CD4-positive, alpha-beta T cell treated with Interleukin-21 for 1 hour (primary cell): ENCODE data around the gene MORN4.
"Not testable (repeated sequence)": the region's sequence is repeated elsewhere in the genome, so short reads cannot be mapped to it uniquely, and the experiment has no call there.

Experiments used
- DNase-seq: peaks from one replicate; pipeline ENCODE4 v3.0.0-alpha.2; 2020

The MORN4 gene

DNA sequence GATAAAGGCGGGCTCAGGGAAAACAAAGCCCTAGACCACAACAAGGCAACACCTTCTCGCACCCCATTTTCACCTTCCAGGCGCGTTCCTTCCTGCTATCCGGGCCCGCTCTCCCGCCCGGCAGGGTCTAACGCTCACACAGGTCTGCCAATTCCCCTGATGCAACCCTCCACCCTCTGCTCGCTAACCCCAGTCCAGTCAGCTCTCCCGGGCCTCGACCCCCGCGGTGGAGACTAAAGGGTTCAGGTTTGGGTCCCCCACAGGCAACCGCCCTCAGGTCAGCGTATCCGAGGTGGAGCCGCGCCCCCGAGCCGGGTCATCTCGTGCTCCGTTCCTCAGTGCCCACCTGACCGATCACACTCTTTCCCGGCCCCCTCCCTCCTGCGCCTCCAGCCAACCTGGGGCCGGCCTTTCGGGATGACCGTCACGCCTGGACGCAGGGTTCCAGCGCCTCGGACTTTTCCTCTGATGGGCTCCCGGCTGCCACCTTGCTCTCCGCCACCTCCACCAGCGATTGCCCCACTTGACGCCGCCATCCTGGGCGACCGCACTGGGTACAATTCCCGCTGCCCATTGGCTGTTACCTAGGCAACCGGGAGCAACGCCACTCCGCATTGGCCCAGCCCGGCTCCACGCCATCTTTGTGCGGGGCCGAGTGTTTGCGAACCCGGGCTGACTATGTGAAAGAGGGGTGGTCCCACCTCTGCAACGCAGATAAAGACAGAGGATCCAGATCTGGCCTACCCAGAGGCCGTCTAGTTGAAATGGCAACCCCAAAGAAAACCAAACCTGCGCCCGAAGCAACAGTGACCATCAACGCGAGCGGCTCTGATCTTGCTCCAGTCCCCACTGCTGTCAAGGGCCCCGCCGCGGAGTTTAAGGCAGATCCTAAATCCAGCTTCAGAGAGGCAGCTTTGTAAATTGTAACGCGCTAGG, at the start of gene MORN4:
TSS of gene MORN4 (minus strand) at position 552 of the 936 bp plus-strand sequence. CDS start 13,847 bp downstream, outside the sequence.
- peak; percentile 94 for DNase-seq

GRCh38 chr10:97682042-97682441, 48.7 kb upstream of the MORN4 start:
- no peak for DNase-seq

- no peak for DNase-seq
Measured at GRCh38 chr10:97679594-97679993, 46.3 kb upstream of the MORN4 start.

DNA sequence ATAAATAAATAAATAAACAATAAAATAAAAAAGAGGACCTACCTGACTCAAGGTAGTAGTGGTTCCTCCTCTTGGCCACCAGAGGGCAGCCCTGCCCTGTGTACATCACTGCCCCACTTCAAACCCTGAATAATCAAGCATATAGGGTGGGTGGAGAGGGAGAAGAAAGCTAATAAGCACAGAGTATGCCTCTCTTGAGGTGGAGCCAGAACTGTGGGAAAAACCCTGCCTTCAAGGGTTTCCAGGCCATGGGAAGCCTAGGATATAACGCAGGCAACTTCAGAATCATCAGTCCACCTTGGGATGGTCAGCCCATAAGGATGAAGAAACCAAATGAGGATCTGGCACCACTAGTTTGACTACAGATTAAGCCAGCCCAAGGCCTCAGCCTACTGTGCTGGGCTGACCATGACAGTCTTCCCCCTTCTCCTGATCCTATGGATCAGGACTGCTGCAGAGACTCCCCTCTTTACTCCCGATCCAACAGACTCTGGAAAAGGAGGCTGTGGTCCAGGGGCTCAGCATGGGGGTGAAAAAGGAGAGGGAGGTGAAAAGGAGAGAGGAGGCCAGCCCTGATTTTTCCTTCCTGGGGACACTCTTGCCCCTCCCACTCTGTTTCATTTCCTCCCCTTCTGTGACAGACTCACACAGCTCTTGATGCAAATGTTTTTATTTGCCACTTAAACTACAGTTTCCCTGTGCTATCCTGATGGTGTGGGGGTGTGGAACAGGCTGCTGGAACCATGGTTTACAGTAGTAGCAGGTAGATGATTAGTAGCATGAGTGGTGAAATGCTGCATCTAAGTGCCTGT, 43.7 kb upstream of the MORN4 start:
- DNase-seq: peak; percentile 61

DNA sequence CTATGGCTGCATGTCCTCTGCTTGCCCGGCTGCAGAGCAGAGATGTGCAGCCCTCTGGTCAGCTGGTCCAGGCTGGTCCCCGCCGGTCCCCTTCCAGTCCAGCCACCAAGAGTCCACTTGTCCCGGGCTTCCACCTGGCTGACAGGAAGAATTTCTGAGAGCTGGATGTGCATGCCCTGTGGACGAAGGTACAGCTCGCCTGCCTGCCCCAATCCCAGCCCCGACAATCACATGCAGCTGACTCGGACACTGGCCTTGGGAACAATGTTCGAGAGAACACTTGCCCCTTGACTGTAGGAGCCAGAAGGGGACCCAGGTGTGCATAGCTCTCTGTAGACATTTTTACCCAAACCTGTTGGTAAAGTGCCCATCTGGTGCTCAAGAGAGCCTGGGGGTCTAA, 41.9 kb upstream of the MORN4 start:
- no peak for DNase-seq

DNA sequence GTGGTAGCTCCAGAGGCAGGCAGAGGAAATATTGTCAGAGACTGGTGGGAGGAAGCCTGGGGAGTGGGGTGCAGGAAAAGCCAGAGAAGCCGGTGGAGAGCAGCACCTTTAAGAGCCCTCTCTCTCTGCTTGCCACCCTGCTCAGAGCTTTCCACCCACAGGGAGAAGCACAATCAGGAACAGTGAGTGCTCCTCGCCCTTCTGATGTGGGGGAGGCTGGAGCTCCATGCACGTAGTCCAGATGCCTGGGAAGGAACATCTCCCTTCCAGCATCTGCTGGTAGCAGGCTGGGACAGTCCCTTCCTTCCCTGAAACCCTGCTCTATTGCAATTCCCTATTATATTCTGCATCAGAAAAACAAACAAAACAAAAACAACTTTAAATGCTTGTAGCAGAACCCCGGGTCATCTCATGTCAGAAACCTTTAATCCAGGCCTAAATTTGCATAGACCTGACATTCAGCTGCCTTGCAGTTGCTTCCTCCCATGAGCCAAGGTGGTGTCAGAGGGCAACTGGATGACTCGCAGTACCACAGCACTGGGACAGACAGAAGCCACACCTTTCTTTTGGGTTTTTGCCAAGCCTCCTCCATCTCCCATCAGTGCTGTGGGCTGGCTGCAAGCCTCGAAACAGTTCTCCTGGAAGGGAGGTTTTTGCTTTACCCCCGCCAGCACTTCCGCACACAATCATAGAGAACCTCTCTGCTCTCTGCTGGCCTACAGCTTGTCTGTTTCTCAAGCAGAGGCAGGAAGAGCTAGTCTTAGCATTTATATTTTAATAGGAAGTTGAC, 40.6 kb upstream of the MORN4 start:
- DNase-seq: no peak

DNA sequence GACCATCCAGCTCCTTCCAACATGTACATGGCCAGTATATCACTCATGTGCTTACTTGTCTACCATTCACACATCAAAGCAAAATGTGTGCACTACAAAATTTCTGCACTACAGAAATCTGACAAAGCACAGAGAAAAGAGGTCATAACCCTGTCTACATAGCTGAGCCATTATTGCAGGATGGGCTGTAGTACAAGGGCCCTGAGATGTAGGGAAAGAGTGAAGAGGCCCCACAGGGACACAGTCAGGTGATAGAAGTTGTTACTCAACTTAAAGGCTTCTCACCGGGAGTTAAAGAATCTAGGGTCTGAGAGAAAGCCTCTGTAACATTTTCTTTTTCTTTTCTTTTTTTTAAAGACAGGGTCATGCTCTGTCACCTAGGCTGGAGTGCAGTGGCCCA, 36.3 kb upstream of the MORN4 start:
- DNase-seq: no peak

- DNase-seq: no peak
Measured at GRCh38 chr10:97667463-97667862, 34.2 kb upstream of the MORN4 start.

GRCh38 chr10:97666992-97667391, 33.7 kb upstream of the MORN4 start:
- no peak for DNase-seq

DNA sequence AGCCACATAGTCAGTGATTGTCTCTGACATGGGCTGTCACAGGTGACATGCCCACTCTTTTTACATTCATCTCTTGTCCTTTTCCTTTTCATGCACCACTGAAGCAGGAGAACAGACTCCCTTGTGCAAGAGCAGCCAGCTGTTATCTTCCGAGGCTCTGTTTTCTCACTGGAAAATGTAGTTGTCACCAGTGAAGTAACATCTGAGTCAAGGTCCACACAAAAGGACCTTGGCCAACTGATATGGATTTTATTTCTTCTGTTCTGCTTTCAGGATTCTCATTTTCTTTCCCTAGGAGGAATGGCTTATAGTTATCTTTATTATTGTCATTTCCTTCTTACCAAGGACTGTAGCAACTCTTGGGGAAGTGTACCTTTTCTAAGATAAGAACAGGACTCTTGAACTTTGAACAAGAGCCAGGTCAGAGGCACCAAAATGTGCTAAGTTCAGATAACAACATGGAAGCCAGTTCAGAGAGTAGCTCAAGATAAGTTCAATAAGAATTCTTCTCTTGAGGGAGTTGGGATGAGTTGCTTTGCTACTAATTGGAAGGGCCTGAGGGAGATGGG, 31.1 kb upstream of the MORN4 start:
- no peak for DNase-seq

DNA sequence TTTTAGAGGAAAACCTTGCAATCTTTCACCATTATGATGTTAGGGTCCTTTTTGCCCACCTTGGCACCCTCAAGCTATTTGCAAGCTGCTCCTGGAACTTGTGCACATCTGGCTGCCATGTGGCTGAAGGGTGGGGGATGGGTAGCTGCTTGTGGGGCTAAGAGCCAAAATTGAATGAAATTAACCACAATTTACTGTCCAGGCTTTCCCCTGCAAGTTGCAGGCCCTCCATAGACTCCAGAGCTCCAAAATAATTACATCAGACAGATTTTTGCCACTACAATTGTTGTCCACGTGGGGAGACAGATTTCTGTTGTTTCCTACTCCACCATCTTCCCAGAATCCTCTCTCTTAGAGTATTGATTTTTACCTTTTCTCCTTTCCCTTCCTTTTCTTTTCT, 26.3 kb upstream of the MORN4 start:
- no peak for DNase-seq

- DNase-seq: no peak
Measured at GRCh38 chr10:97656777-97657176, 23.5 kb upstream of the MORN4 start.

- no peak for DNase-seq
Measured at GRCh38 chr10:97651773-97652172, 18.5 kb upstream of the MORN4 start.

DNA sequence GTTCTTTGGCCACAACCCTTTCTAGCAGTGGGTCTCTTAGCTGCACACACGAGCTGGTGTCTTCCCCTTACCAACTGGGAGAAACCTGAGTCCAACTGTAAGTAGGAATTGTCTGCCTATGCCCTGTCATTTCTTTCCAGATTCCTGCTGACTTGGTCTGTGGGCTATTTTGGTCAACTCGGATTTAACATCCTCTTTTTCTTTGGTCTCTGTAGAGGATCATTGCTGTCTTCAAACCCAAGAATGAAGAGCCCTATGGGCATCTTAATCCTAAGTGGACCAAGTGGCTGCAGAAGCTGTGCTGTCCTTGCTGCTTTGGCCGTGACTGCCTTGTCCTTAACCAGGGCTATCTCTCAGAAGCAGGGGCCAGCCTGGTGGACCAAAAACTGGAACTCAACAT, 17.4 kb upstream of the MORN4 start:
- DNase-seq: no peak

- DNase-seq: not testable (repeated sequence)
Measured at GRCh38 chr10:97649405-97649750, 16.1 kb upstream of the MORN4 start.

DNA sequence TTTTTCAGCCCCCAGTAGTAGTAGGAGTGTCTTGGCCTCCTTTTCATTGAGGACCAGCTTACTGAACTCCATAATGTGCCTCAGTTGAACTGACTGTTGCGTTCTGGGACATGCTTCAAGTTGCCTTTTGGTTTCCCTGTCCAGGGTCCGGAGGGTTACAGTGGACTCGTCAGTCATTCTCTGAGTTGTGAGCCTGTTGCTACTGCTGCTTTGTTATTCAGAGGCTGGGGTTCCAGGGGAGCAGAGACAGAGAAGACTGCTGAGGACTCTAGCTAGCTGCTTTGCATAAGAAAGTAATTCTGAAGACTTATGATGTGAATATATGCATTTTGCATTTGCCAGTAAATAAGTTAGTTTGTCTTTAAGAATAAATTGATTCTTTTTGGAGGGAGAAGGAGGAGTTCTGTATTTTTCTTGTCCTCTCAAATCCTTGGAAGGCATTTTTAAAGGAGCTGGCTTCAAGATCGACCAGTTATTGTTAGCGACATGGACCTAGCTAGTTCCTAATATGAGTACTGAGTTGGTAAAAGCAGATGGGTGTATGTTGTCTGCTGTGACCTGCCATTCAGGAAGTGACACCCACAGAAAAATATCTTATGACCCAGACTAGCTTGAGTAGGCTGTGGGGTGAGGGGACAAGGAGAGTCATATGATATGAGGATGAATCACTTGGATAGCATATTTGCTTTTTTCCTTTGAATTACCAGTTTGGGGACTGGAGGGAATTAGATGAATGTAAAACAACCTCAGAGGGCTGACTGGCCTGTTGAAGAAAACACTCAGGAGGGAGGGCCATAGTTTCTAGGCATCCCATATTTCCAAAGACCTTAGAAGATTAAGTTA, 15.5 kb upstream of the MORN4 start:
- peak; percentile 63 for DNase-seq

DNA sequence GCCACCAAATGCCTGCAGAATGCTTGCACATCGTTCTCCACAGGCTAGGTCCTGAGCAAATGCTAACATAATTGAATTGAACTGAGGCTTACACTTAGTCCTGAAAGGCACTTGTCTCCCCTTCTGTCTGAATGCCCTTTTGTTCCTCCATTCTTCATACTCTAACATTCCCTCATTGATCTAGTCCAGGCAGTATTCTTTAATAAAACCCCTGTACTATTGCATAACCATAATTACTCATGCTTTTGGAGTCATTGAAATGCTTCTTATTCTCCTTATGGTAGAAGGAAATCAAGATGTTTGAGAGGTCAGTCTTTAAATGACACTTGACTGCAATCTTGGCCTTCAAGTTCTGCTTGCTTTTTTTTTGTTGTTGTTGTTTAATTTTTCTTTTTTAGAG, 14.3 kb upstream of the MORN4 start:
- DNase-seq: no peak

DNA sequence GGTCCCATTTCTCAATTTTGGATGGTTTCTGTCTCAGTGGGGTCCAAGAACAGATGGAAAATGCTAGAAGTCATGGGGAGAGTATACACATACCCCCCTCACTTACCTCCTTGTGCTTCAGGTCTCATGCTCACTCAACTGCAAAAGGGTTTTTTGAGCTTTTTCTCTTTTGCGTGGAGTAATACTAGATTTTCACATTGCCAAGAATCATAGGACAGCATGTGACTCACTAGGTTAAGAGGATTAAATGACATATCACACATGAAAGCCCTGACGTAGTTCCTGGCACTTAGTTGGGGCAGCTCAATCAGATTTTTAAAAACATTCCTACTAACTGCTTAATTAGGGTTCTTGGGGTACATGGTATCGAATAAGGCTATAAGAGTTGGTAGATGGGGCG, 11.6 kb upstream of the MORN4 start:
- DNase-seq: no peak

- no peak for DNase-seq
Measured at GRCh38 chr10:97643441-97643985, 10.2 kb upstream of the MORN4 start.

DNA sequence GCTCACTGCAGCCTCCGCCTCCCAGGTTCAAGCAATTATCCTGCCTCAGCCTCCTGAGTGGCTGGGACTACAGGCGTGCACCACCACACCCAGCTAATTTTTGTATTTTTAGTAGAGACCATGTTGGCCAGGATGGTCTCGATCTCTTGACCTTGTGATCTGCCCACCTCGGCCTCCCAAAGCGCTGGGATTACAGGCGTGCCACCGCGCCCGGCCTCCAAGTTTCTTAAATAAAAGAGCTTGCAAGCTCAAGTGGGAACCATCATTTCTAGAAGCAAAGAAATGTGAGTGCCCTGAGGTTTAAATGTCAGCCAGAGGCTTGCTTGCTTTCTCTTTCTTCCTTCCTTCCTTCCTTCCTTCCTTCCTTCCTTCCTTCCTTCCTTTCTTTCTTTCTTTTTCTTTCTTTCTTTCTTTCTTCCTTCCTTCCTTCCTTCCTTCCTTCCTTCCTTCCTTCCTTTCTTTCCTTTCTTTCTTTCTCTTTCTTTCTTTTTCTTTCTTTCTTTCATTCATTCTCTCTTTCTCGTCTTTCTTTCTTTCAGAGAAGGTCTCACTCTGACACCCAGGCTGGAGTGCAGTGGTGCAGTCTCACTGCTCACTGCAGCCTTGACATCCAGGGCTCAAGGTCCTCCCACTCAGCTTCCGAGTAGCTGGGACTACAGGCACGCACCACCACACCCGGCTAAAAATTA, 9.3 kb upstream of the MORN4 start:
- DNase-seq: not testable (repeated sequence)
